ENCODE measurements around the gene COL7A1.

The COL7A1 gene

DNA sequence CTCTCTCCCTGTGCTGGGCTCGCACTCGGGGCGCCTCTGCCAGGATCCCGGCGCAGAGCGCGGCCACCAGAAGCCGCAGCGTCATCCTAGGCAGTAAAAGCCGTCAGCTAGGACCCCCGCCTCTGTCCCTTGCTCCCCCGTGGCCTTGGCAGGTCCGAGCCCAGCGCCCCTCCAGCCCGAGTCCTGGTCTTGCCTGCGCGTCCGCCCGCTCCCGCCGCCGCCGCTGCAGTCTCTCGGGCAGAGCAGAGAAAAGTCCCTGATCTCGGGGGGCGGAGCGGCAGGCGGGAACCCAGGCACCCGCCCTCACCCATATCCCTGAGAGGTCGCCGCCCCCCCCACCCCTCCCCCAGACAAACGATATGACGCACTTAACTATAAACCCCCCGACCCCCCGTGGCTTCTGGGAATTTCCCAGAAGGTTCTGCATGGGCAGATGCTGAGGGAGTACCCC lies at the start of gene COL7A1:
COL7A1 (minus strand) TSS at position 255 of the 451 bp plus-strand sequence; CDS start at position 85, 170 bp downstream.
- DNase-seq (ENCODE audit: low read depth, low spot score), result peak; percentile 15

DNA sequence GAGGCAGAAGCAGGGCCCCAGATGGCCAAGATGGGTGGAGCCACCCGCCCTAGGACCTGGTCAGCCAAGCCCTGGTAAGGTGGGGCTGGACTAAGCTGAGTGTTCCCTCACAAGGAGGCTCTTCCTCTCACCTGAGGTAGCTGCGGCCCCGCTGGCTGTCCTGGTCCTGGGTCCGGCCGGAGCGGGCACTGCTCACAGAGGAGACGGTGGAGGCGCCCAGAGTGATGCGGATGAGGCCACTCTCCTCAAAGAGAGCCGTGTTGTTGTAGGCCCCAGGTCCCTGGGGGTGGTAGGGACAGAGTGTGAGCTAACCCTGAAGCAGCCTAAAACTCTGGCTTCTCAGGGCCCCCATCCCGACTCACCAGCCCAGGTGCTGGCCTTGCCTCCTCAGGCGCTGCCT lies 47.5 kb upstream of the COL7A1 start:
- no peak for DNase-seq (ENCODE audit: low read depth, low spot score)

GRCh38 chr3:48641396-48641795 lies 46.3 kb upstream of the COL7A1 start:
- no peak for DNase-seq (ENCODE audit: low read depth, low spot score)

DNA sequence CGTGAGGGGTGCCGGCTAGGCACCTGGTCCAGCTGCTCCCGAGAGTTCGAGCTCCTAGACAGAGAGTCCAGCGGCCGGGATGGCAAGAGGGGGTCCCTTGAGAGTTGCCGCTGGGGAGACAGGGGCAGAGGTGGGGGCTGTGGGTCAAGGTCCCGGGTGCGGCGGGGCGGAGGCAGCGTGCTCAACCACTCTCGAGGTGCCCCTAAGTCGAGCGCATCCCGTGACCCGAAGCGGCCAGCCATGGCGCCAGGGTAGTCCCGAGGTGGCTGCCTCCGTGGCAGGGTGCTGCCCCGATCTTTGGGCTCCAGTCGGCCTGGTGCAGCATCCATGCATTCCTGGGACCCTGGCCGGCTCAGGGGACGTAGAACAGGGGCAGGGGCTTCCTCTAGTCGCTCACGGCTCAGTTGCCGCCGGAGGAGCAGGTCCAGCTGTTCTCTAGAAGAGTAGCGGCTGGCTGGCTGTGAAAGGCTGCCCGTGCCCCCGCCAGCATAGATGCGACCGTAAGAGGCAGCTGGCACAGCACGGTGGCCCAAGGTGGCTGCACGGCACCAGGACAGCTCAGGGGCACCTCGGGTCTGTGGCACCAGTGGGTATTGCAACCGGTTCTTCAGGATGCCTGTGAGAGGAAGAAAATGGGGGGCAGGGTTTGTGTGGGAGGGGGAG lies 44.9 kb upstream of the COL7A1 start:
- no peak for DNase-seq (ENCODE audit: low read depth, low spot score)

- peak; percentile 18 for DNase-seq (ENCODE audit: low read depth, low spot score)
Observed at GRCh38 chr3:48637305-48637704, 42.2 kb upstream of the COL7A1 start.

- no peak for DNase-seq (ENCODE audit: low read depth, low spot score)
Observed at GRCh38 chr3:48636149-48636655, 41.1 kb upstream of the COL7A1 start.

DNA sequence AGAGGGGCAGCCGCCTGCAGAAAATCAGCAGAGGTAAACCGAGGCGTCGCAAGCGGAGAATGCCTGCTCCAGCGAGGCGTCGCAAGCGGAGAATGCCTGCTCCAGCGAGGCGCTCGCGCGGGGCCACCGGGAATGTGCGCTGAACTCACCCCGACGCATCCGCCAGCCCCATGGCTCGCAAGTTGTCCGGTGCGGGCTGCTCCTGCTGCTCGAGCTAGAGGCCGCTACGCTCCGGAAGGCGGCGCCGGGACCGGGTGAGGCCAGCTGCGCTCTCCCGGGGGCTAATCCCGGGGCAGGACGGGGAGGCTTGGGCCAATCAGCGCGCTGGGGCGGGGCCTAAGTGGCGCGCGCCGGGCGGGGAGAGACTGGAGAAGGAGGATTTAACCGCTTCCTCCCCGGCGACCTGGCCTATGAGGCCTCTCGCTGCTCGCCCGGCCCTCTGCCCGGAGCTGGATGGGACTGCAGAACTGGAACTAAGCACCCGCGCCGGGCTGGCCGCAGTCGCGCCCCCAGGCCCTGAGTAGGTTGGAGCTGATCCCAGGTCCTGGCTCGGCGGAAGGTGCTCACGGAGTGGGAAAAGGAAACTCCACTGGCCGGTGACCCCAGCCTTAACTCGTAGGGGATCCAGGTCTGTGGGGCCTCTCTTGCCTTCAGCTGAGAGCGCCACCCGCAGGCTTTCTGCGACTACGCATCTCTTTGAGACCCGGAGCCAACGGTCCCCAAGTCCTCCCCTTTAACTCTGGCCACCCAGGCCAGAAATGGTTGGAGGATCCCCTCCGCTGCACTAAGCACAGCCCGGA lies 40.3 kb upstream of the COL7A1 start, which contains the start of gene SLC26A6:
SLC26A6 (minus strand) TSS at position 240 of the 800 bp plus-strand sequence; CDS start at position 172, 68 bp downstream.
- peak; percentile 99 for DNase-seq (ENCODE audit: low read depth, low spot score)

DNA sequence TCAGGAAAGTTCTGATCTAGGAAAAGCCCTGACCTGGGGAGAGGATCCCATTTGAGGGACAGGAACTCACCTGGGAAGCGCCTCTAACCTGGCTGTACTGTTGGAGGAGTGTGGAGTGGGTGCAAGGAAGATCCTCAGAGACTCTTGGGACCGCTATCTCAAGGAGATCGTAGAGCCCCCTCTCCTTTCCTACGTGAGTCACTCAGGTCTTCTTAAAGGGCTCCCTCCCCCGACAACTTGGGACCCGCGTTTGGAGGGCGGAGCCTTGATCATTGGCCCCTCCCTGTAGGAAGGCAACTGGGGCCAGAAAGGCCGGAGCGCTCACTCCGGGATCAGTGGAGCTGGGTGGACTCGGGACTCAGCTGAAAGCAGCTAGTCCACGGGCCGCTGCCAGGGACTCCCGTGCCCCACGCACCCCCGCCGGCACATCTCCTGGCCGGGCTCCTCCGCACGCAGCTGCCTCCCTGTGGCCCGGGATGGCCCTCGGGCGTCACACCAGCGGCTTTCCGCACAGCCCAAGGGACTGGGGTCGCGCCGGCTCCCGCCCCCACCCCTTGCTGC lies 39.6 kb upstream of the COL7A1 start:
- peak; percentile 77 for DNase-seq (ENCODE audit: low read depth, low spot score)

DNA sequence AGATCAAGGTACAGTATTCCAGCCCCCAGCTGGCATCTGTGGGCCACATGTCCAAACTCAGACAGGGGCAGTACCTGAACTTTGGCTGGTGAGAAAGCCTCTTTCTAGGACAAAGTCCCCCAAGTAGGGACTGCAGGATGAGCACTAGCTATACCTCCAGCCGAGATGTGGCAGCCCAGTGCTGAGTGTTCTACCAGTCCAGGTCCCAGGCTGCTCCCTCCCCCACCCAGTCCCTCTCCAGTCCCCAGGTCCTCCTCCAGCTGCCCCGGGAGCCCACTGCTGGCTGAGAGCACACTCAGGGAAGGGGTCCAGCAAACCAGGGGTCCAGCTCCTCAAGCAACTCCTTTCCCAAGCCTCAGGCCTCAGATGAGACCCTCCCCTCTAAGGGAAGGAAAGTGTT lies 38.6 kb upstream of the COL7A1 start:
- no peak for DNase-seq (ENCODE audit: low read depth, low spot score)

DNA sequence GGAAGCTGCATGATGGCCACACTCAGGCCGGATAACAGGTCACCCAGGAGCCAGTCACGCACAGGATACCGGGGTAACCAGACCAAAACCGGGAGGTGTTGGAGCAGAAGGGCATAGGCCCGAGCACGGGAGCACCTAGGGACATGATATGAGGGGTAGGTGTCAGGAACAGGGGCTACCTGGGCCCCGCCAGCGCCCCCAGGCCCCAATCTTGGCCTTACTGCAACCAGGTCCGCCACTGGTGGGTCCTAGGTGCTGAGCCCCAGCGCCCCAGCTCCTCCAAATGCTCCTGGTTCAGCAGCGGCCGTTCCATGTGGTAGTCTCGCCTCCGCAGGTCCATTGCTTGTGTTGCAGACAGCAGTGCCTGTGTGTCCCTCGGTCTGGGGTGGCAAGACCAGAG lies 38.1 kb upstream of the COL7A1 start:
- DNase-seq (ENCODE audit: low read depth, low spot score), result no peak

DNA sequence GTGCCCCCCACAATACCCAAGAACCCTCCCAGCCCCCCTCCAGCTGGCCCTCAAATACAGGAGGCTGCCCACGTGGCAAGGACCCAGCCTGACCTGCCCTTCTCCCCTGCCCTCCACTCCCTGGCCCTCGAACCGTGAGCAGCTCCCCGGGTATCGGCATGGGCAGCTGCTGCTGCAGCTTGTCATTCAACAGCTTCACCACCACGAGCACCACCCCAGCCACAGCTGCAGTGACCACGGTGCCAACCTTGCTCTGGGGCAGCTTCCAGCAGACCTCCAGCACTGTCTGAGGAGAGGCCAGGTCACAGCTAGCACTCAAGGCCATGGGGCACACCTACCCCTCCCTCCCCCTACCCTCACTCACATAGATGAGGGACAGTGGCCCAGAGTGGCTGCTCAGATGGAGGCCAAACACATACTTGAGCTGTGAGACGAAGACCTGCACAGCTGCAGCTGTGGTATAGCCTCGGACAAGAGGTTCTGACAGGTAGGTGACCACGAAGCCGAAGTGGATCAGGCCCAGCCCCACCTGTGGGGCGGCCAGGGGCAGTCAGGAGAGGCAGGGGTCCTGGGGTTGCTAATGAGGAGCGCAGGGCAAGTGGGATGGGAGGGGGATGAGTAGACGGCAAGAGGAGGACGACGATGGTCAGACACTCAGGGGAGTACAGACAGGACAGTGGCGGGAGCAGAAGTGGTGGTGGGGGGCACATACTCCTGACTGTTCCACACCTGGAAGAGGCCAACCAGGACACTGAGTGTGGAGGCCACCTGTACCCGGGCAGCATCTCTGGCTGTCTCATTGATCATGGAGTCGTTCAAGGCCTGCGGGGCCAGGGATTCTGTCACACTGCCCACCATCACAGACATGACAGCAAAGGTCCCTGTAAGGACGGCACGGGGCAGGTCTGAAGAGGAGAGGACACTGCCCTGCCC lies 36.7 kb upstream of the COL7A1 start:
- DNase-seq (ENCODE audit: low read depth, low spot score), result no peak

DNA sequence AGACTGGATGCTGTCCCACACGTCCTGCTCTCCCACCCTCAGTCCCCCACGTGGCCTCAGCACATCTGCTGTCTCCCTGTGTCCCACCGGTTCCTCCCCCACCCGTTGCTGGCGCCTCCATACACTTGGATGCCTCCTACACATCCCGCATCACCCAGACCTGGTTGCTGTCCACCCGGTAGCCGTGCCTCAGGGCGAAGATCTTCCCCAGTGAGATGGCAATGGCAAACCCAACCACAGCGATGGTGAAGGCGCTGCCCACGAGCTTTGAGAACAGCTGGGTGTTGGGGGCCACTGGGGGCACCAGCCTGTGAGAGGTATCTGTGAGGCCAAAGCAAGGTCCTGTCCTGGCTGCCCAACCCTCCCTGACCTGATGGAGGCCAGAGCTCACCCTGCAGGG lies 35.7 kb upstream of the COL7A1 start:
- no peak for DNase-seq (ENCODE audit: low read depth, low spot score)

DNA sequence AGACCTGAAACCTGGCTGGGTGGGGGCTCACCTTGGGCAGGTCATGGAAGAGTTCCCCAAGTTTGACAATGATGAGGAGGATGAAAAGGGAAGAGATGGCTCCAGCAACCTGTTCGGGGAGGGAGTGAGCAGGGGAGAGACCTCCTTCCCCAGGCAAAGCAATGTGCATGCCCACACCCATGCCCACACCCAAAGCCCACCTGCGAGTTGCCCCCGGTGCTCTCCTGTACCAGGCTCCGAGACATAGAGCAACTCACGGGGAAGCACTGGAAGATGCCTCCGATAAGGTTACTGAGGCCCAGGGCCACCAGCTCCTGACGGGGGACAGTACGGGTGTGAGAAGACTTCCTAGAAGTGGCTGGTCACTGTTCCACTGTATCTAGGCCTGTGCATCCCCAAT lies 35.3 kb upstream of the COL7A1 start:
- DNase-seq (ENCODE audit: low read depth, low spot score), result no peak

GRCh38 chr3:48629894-48630293 lies 34.8 kb upstream of the COL7A1 start:
- DNase-seq (ENCODE audit: low read depth, low spot score), result no peak

GRCh38 chr3:48628277-48629017 lies 33.3 kb upstream of the COL7A1 start:
- no peak for DNase-seq (ENCODE audit: low read depth, low spot score)

DNA sequence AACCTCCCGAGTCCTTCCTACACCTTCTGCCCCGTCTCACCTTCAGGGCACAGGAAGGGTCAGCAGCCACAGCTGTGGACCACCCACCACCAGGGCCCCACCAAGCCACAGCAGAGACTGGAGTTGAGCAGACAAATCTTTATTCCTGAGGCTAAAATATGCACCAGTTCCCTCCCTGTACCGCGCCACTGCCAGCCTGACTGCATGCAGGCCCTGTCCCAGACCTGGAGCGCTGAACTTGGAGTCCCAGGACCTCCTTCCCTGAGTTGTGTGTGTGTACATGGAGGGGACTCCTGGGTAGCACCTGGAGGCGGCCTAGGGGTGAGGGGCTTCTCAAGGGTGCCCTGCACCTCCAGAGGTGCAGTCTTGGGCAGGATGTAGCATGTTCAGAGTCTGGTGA lies 30.5 kb upstream of the COL7A1 start:
- DNase-seq (ENCODE audit: low read depth, low spot score), result no peak

- no peak for DNase-seq (ENCODE audit: low read depth, low spot score)
Observed at GRCh38 chr3:48624767-48625166, 29.6 kb upstream of the COL7A1 start.

GRCh38 chr3:48623851-48624547 lies 28.9 kb upstream of the COL7A1 start:
- no peak for DNase-seq (ENCODE audit: low read depth, low spot score)

GRCh38 chr3:48621461-48621869 lies 26.3 kb upstream of the COL7A1 start, which contains the start of gene TMEM89:
TMEM89 (minus strand) TSS chr3:48621769; CDS start chr3:48621756, 13 bp downstream.
- DNase-seq (ENCODE audit: low read depth, low spot score), result no peak

All from ELF-1 (cell line).